ENCODE data around the gene LIN37.

The LIN37 gene

DNA sequence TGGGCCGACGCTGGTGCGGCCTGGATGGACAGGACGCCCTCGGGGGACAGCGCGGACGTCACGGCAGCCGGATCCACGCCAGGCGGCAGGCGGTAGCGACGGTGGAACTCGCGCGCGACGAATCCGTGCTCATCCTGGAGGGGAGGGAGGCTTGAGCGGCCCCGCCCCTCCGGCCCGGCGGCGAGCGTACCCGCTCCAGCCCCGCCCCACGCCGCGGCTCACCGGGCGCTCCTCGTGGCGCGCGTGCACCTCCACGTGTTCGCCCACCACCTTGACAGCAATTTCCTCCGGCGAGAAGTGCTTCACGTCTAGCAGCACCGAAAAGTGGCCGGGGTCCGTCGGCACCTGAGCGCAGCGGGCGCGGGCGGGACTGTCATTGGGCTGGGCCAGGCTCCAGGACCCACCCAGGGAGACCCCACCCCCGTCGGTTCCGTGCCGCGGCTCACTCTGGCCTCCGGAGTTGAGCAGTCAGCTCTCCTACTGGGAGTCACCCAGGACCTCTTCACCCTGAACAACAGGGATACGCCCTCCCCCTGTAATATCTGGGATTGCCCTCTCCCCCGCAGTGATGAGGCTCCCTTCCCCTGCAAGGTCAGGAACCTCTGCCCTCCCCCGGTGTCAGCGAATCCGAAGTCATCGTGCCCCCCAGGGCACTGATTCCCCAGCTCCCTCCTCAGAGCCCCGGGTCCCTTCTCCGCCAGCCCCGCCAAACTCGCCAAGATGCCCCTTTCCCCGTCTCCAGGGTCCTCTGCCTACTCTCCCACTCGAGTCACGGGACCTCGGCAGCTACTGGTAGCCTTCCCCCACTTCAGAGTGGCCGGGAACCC, 7.4 kb downstream of the LIN37 start:
- H3K27ac ChIP-seq: no peak overlapping the region
- no peak for TF ChIP-seq ZFX (IDR thresholded peaks at IDR 0.05)
- TF ChIP-seq, protein P1, sequence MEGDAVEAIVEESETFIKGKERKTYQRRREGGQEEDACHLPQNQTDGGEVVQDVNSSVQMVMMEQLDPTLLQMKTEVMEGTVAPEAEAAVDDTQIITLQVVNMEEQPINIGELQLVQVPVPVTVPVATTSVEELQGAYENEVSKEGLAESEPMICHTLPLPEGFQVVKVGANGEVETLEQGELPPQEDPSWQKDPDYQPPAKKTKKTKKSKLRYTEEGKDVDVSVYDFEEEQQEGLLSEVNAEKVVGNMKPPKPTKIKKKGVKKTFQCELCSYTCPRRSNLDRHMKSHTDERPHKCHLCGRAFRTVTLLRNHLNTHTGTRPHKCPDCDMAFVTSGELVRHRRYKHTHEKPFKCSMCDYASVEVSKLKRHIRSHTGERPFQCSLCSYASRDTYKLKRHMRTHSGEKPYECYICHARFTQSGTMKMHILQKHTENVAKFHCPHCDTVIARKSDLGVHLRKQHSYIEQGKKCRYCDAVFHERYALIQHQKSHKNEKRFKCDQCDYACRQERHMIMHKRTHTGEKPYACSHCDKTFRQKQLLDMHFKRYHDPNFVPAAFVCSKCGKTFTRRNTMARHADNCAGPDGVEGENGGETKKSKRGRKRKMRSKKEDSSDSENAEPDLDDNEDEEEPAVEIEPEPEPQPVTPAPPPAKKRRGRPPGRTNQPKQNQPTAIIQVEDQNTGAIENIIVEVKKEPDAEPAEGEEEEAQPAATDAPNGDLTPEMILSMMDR (conservative IDR thresholded peaks at IDR 0.05): no peak

DNA sequence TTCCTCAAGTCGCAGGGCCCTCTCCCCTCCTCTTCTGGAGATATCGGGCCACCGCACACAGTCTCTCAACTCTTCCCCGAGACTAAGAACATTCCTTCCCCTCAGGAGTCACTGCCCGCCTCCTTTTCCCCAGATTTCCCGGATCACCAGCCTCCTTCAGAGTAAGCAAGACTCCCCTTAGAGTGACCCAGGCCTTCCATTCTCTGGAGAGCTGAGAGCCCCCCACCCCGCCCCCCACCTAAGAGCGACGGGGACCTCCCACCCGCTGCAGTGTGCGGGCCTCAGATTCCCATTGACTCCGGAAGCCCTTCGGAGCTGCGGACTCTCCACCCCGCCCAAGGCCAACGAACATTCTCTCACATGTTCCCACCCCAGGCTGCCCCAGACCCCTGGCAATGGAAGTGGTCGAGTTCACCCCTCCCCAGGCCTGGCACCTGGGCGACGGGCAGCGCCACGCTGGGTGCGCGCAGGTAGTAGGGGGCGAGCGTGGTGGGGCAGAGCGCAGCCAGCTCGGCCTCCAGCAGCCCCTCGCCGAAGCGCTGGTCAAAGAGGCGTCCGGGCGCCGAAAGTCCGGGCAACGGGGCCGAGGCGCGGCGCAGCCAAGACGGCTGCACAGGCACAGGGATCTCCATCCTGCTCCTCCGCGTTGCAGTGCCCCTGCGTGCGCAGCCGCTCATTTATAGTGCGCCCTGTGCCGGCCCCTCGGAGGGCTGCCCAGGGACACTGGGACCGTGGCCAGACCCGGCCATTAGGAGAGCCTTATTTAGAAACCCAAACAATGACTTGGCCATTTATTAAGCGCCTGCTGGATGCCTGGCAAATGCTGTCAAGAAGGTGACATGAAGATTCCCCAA, 8.2 kb downstream of the LIN37 start, which contains the start of gene HSPB6:
TSS of gene HSPB6 (minus strand) at position 653 of the 854 bp plus-strand sequence. CDS start at position 632, 21 bp downstream.
- H3K27ac ChIP-seq: peak within 1 kb of the TSS; percentile 87
- TF ChIP-seq, protein P1 (conservative IDR thresholded peaks at IDR 0.05): no peak
- no peak for TF ChIP-seq ZFX (IDR thresholded peaks at IDR 0.05)

DNA sequence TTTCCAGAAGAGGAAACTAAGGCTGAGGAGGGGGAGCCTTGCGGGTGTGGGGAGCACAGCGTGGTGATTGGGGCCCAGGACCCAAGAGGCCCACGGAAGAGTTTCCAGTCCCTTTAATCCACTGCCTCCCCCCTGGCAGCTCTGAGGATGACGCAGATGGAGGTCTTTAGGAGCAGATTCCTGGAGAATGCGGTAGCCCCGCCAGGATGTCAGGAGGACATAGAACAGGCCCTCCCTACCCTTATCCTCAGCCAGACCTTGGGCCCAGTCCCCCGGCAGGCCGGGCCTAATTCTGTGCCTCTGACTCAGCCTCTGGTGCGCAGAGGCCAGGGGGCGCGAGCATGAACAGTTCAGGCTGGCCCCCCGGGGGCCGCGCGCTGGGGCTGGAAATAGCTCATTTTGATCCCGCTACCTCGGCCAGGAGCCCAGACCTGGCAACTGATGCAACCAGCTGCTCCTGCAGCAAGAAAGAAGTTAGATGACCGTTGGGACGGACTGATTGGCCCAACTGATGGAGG, 8.9 kb downstream of the LIN37 start:
- peak overlapping the region; percentile 87 for H3K27ac ChIP-seq
- no peak for TF ChIP-seq ZFX (IDR thresholded peaks at IDR 0.05)
- TF ChIP-seq, protein P1 (conservative IDR thresholded peaks at IDR 0.05): no peak

DNA sequence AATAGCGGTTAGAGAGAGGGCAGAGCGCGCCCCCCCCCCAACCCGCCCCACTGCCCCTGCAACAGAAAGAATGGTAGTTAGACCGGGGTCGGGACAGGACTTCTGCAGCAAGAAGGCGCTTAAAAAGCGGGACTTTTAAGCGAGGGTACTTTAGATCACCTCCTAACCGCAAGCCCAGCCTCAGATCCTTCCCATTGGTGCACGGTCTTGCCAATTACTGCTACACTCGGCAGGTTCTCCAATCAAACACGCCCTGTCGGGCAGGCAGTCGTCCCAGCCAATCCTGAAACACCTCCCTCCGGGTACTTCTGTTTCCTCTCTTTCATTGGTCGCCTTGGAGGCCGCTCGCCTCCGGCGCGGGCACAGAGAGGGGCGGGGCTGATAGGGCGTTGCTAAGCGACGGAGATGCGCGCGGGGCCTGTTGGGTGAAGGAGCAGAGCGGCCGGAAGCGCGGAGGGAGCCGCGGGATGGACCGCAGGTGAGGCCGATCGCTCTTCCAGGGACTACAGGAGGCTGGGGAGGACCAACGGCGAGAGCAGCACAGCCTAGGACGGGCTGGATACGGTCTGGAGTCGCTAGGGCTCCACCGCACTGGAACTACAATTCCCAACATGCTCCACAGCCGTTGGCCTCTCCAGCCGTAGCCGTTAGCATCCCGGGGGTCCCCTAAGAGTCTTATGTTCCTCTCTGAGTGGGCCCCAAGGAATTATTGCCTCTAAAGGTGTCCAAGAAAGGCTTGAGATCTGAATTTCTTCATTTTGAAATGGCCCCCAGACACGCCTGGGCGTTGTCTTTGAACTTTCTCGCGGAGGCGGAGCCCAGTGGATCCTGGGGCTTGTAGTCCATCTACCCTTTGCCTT, 9.6 kb downstream of the LIN37 start, which contains the start of gene PROSER3:
TSS of gene PROSER3 (plus strand) at position 428 of the 860 bp plus-strand sequence. CDS start at position 468, 40 bp downstream.
- TF ChIP-seq, protein P1 (conservative IDR thresholded peaks at IDR 0.05): no peak
- peak; percentile 35; the same call in 1 of the 2 replicates for TF ChIP-seq ZFX (IDR thresholded peaks at IDR 0.05)
- H3K27ac ChIP-seq: peak within 1 kb of the TSS; percentile 87

DNA sequence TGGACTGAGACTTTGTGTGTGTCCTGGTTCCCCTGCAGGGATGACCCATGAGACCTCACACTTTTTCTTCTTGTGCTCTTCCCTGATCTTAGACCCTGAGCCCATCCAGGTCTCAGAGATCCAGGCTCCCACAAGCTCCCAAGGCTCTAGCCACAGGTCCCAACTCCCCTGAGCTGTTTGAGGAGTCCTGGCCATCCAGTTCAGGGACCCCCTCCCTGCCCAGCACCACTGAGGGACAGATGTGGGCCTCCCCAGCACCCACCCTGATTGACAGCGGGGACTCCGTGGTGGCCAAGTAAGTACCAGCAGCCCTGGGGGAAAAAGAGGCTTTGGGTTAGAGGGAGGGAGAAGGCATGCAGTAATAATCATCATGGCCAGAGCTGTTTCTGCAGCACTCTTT, 11.3 kb downstream of the LIN37 start:
- TF ChIP-seq, protein P1 (conservative IDR thresholded peaks at IDR 0.05): no peak
- no peak for TF ChIP-seq ZFX (IDR thresholded peaks at IDR 0.05)
- H3K27ac ChIP-seq: no peak overlapping the region

DNA sequence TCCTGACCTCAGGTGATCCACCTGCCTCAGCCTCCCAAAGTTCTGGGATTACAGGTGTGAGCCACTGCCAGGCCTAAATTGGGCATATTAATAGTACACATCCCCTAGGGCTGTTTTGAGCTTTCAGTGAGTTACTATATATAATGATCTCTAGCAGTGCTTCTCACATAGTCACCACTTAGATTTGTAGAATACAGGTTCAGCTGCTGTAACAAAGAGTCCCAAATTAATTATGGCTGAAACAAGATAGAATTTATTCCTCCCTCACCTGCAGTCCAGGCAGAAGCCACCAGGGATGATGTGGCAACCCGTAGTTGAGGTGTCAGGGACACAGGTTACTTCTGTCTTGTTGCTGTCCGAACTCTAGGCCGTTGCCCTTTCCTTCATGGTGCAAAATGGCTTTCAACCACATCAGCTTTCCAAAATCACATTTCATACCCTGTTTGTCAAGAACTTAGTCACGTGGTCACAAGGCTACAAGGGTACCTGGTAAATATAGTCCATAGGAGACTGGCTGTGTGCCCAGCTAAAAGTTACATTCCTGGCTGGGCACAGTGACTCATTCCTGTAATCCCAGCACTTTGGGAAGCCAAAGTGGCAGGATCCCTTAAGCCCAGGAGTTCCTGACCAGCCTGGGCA, 12.5 kb downstream of the LIN37 start:
- H3K27ac ChIP-seq: no peak overlapping the region
- no peak for TF ChIP-seq ZFX (IDR thresholded peaks at IDR 0.05)
- TF ChIP-seq, protein P1 (conservative IDR thresholded peaks at IDR 0.05): no peak
